ENCODE measurements around the gene OARD1.

The OARD1 gene

DNA sequence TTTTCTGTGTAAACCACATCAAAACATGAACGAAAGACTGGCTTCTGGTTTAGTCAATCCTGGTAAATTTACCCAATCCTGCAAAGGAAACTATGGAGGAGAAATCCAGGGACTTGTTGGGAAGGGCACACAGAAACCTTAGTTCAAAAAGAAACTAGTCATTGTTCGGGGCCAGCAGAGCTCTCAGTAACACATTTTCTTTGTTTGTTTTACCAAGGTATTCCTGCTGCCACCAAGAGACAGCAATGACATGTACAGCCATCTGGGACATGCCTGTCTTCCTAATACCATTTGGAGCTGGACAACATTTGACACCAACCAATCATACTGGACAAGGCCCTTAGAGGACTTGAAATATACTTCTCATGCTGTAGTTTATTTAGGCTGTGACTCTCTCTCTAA, 8.3 kb downstream of the OARD1 start:
- Mint-ChIP-seq H3K27ac (no peak overlapping the region), H3K9me3 (no peaks in the 10 kb centered on the region), H3K27me3 (ENCODE audit: low read depth, poor library complexity) (peaks cover 5% of the 10 kb centered on the region), H3K4me1 (peaks cover 36% of the 10 kb centered on the region), H3K4me3 (no peak overlapping the region), H3K36me3 (ENCODE audit: low read depth) (peaks cover 44% of the 10 kb centered on the region)
- no peak for DNase-seq
- TF ChIP-seq CTCF (IDR thresholded peaks at IDR 0.05), result no peak

- no peak overlapping the region for H3K4me3 Mint-ChIP-seq
- H3K27ac Mint-ChIP-seq, result no peak overlapping the region
- peaks cover 9% of the 10 kb centered on the region for H3K27me3 Mint-ChIP-seq (ENCODE audit: low read depth, poor library complexity)
- no peaks in the 10 kb centered on the region for H3K9me3 Mint-ChIP-seq
- H3K36me3 Mint-ChIP-seq (ENCODE audit: low read depth), result peaks cover 36% of the 10 kb centered on the region
- H3K4me1 Mint-ChIP-seq, result peaks cover 53% of the 10 kb centered on the region
- no peak for TF ChIP-seq CTCF (IDR thresholded peaks at IDR 0.05)
- DNase-seq, result no peak
These were observed 10.1 kb downstream of the OARD1 start for GRCh38 chr6:41062056-41062455.

- peaks cover 53% of the 10 kb centered on the region for H3K4me1 Mint-ChIP-seq
- peaks cover 31% of the 10 kb centered on the region for H3K36me3 Mint-ChIP-seq (ENCODE audit: low read depth)
- no peaks in the 10 kb centered on the region for H3K9me3 Mint-ChIP-seq
- no peak for DNase-seq
- peaks cover 9% of the 10 kb centered on the region for H3K27me3 Mint-ChIP-seq (ENCODE audit: low read depth, poor library complexity)
- H3K27ac Mint-ChIP-seq, result no peak overlapping the region
- H3K4me3 Mint-ChIP-seq, result no peak overlapping the region
- no peak for TF ChIP-seq CTCF (IDR thresholded peaks at IDR 0.05)
These were observed 10.9 kb downstream of the OARD1 start for GRCh38 chr6:41061196-41061726.

DNA sequence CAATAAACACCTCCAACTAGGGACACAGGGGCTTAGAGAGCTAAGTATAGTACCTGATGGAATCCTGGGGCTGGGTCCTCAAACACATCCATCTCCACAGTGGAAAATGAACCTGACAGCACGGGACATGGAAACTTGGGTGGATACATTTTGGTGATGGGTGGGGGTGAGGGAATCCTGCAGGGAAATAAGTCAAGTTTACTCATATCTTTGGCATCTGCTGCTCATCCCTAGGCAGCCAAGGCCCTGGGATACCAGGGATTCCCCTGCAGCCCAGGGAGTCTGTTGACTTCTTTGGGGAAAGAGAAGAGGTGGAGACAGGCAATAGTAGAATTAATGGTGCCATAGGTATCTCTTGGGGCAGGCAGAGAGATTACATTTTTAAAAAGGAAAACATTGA, 12.6 kb downstream of the OARD1 start:
- Mint-ChIP-seq H3K36me3 (ENCODE audit: low read depth) (peaks cover 25% of the 10 kb centered on the region), H3K9me3 (no peaks in the 10 kb centered on the region), H3K4me3 (no peak overlapping the region), H3K4me1 (peaks cover 63% of the 10 kb centered on the region), H3K27ac (peak overlapping the region; percentile 84), H3K27me3 (ENCODE audit: low read depth, poor library complexity) (peaks cover 9% of the 10 kb centered on the region)
- DNase-seq, result no peak
- no peak for TF ChIP-seq CTCF (IDR thresholded peaks at IDR 0.05)

GRCh38 chr6:41058783-41059181, 13.4 kb downstream of the OARD1 start:
- Mint-ChIP-seq H3K36me3 (ENCODE audit: low read depth) (peaks cover 20% of the 10 kb centered on the region), H3K4me3 (peak overlapping the region; percentile 21), H3K27ac (peak overlapping the region; percentile 84), H3K9me3 (no peaks in the 10 kb centered on the region), H3K4me1 (peaks cover 63% of the 10 kb centered on the region), H3K27me3 (ENCODE audit: low read depth, poor library complexity) (peaks cover 9% of the 10 kb centered on the region)
- no peak for DNase-seq
- TF ChIP-seq CTCF (IDR thresholded peaks at IDR 0.05), result no peak

- Mint-ChIP-seq H3K36me3 (ENCODE audit: low read depth) (peaks cover 17% of the 10 kb centered on the region), H3K9me3 (no peaks in the 10 kb centered on the region), H3K4me1 (peaks cover 80% of the 10 kb centered on the region), H3K27me3 (ENCODE audit: low read depth, poor library complexity) (peaks cover 9% of the 10 kb centered on the region), H3K4me3 (no peak overlapping the region), H3K27ac (no peak overlapping the region)
- no peak for DNase-seq
- no peak for TF ChIP-seq CTCF (IDR thresholded peaks at IDR 0.05)
These were observed 15.2 kb downstream of the OARD1 start for GRCh38 chr6:41056768-41057490.

All from nephron progenitor cell (in vitro differentiated cells).